ENCODE data around the gene NABP2. TPM values are rescaled to one million over a fixed set of nuclear protein-coding genes. Genes with fewer than 3 reads are reported as not detected.
"Not testable (repeated sequence)": the region's sequence is repeated elsewhere in the genome, so short reads cannot be mapped to it uniquely, and the experiment has no call there.

The NABP2 gene
- total RNA-seq, 1 experiment from 2014 or later, result 50.4 TPM

DNA sequence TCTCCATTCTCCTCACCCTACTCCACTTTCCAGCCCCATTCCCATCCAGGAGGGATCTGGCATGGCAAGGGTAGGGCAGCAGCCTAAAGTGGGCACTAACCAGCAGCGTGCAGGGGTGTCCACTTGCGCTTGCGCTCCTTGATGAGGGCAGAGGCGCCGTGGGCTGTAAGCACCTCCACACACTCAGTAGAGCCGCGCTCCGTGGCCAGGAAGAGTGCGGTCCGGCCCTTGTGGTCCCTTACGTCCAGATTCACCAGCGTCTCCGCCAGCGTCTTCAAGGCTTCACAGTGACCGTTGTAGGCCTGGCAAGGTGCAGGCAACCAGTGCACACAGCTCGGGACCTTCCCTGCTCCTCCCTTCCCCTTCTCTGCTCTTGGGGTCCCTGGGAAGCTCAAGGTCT lies 23.8 kb downstream of the NABP2 start:
- Histone ChIP-seq H3K4me3 (ENCODE audit: insufficient read depth, low read depth, low read length) (no peak overlapping the region), H3K27me3 (ENCODE audit: control insufficient read depth, insufficient read depth, low read length) (no peaks in the 10 kb centered on the region), H3K36me3 (replicated peaks; ENCODE audit: control insufficient read depth, insufficient read depth, low read length) (peaks cover 60% of the 10 kb centered on the region)
- no peak for DNase-seq

DNA sequence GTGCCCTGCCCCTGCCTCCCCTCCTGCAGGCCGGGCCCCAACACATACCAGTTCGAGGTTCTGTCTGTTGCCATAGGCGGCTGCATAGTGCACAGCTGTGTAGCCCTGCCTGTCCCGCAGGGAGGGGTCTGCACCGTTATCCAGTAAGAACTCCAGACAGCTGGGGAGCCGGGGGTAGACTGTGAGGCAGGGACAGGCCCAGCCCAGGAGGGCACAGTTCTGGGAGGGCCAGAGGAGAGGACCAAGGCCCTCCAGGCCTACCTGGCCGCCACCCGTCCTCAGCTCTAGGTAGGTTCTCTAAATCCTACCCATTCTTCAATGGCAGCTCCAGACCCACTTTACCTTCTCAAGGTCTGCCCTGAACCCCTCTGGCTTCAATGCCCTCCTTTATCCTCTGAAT lies 24.6 kb downstream of the NABP2 start:
- H3K4me3 ChIP-seq (ENCODE audit: insufficient read depth, low read depth, low read length), result no peak overlapping the region
- no peak for DNase-seq
- H3K36me3 ChIP-seq (replicated peaks; ENCODE audit: control insufficient read depth, insufficient read depth, low read length), result peaks cover 61% of the 10 kb centered on the region
- no peaks in the 10 kb centered on the region for H3K27me3 ChIP-seq (ENCODE audit: control insufficient read depth, insufficient read depth, low read length)

DNA sequence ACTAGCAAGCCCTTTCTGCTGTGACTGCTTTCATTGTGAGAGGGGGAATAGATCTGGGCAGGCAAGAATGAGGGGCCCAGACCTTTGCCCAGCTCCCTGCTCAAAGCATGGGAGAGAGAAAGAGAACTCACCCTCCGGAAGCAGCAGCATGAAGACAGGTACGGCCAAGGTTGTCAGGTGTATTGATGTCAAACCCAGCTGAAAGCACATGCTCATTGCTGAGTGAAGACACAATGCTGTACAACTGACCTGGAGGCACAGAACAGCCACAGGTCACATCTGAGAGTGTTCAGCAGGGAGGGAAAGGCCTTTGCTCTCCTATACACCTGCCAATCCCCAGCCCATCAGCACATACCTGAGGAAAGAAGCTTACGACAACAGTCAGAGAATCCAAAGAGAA lies 28.5 kb downstream of the NABP2 start:
- DNase-seq, result peak; percentile 8
- Histone ChIP-seq H3K27me3 (ENCODE audit: control insufficient read depth, insufficient read depth, low read length) (no peaks in the 10 kb centered on the region), H3K36me3 (replicated peaks; ENCODE audit: control insufficient read depth, insufficient read depth, low read length) (peaks cover 64% of the 10 kb centered on the region), H3K4me3 (ENCODE audit: insufficient read depth, low read depth, low read length) (no peak overlapping the region)

DNA sequence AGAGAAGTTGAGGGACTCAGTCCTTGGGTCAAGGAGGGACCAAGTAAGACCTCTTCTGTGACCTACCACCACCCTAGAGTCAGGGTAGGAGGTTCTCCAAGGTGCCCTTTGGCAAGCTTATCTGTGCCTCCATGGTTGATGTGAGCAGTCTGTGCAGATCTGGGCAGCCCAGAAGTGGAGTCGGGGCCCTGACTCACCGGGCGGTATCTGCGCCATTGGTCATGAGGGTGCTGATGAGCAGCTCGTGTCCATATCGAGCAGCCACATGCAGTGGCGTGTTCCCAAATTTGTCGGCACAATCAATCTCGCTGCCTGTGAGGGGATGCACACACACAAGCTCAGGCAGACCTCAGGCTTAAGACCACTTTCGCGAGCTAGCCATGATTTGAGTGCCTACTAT lies 28.9 kb downstream of the NABP2 start:
- peak; percentile 10 for DNase-seq
- Histone ChIP-seq H3K4me3 (ENCODE audit: insufficient read depth, low read depth, low read length) (no peak overlapping the region), H3K36me3 (replicated peaks; ENCODE audit: control insufficient read depth, insufficient read depth, low read length) (peaks cover 60% of the 10 kb centered on the region), H3K27me3 (ENCODE audit: control insufficient read depth, insufficient read depth, low read length) (no peaks in the 10 kb centered on the region)

DNA sequence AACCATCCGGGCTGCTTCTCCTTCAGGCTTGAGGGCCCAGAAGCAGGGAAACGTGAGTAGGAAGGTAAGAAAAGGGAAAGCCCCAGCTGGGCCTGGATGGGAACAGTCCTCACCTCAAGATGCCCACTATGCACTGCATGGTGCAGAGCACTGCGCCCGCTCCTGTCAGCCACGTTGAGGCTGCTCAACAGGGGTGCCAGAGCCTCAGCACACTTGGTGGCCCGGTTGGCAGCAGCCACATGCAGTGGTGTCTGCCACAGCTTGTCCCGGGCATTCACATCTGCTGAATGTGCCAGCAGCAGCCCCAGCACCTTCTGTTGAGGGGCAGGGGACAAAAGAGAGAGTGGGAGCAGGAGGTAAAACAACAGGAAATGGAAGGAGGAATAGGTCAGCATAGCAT lies 31.5 kb downstream of the NABP2 start:
- no peaks in the 10 kb centered on the region for H3K27me3 ChIP-seq (ENCODE audit: control insufficient read depth, insufficient read depth, low read length)
- peaks cover 48% of the 10 kb centered on the region for H3K36me3 ChIP-seq (replicated peaks; ENCODE audit: control insufficient read depth, insufficient read depth, low read length)
- no peak overlapping the region for H3K4me3 ChIP-seq (ENCODE audit: insufficient read depth, low read depth, low read length)
- DNase-seq, result peak; percentile 13

DNA sequence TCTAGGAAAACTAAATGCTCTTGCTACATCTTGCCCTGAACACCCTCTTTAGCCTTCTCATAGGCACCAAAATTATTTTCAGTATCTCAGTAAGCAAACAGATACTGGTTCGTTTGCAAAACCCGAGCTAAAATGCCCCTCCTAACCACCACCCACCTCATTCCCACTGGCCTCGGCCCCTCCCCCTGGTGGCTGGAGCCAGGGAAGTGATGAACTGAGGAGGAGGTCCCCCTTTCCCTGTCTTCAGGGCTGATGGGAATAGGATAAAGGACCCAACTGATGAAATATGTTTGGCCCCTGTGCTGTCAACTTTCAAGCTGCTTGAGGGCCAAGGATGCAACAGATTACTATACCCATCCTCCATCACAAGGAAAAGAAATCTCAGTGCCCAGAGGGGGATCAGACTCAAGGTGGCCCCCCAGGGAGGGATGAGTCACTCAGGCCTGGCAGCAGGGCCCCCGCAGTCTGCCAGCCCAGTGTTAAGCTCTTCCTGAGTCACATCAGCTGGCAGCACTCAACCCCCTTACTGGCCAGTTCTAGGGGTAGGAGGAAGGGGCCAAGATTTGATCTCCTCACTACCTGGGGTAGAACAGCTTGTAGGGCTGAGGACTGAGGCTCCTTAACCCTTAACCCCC lies 32.3 kb downstream of the NABP2 start:
- Histone ChIP-seq H3K4me3 (ENCODE audit: insufficient read depth, low read depth, low read length) (no peak overlapping the region), H3K27me3 (ENCODE audit: control insufficient read depth, insufficient read depth, low read length) (no peaks in the 10 kb centered on the region), H3K36me3 (replicated peaks; ENCODE audit: control insufficient read depth, insufficient read depth, low read length) (peaks cover 47% of the 10 kb centered on the region)
- peak; percentile 87 for DNase-seq

DNA sequence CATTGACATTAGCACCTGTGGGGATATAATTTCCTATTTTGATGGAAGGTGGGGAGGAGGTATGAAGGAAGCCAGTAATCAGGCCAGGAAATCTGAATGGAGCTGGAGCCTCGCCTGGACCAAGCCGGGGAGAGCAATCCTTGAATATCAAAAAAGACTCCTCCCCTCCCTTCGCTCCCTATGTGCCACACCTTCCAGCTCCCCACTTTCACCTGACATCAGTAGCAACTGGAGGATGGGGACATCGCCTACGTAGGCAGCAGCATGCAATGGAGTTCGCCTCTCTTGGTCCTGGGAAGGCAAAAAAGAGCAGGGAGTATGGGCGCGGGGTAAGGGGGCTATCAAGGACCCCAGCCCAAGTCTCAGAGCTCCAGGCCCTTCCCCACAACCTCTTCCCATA lies 32.9 kb downstream of the NABP2 start:
- Histone ChIP-seq H3K4me3 (ENCODE audit: insufficient read depth, low read depth, low read length) (peak overlapping the region; percentile 90), H3K36me3 (replicated peaks; ENCODE audit: control insufficient read depth, insufficient read depth, low read length) (peaks cover 42% of the 10 kb centered on the region), H3K27me3 (ENCODE audit: control insufficient read depth, insufficient read depth, low read length) (no peaks in the 10 kb centered on the region)
- DNase-seq, result no peak

DNA sequence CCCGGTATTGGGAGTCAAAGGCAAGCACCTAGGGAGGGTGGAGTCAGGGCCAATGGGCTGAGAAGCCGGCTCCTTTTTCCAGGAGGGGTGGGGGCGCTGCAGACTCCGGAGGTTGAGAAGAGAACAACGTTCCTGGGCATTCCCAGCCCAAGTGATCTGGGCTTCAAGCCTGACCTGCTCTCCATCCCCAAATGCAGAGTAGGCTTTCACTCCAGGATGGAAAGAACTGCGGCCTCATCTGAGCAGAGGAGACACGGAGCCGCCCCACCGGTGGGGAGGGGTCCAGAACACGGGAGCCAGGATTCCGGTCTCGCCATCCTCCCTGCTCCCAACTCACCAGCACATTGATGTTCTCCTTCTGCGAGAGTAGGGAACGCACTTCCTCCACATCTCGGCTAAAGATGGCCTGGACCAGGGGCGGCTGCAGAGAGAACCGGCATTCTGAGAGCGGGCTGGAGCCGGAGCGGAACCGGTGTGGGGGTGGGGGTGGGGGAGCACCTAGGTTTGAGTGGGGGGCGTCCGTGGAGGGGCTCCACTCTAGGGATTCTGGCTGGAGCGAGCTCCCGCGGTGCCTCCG lies 33.4 kb downstream of the NABP2 start:
- peak; percentile 93 for DNase-seq
- Histone ChIP-seq H3K27me3 (ENCODE audit: control insufficient read depth, insufficient read depth, low read length) (no peaks in the 10 kb centered on the region), H3K36me3 (replicated peaks; ENCODE audit: control insufficient read depth, insufficient read depth, low read length) (peaks cover 38% of the 10 kb centered on the region), H3K4me3 (ENCODE audit: insufficient read depth, low read depth, low read length) (peak overlapping the region; percentile 90)

DNA sequence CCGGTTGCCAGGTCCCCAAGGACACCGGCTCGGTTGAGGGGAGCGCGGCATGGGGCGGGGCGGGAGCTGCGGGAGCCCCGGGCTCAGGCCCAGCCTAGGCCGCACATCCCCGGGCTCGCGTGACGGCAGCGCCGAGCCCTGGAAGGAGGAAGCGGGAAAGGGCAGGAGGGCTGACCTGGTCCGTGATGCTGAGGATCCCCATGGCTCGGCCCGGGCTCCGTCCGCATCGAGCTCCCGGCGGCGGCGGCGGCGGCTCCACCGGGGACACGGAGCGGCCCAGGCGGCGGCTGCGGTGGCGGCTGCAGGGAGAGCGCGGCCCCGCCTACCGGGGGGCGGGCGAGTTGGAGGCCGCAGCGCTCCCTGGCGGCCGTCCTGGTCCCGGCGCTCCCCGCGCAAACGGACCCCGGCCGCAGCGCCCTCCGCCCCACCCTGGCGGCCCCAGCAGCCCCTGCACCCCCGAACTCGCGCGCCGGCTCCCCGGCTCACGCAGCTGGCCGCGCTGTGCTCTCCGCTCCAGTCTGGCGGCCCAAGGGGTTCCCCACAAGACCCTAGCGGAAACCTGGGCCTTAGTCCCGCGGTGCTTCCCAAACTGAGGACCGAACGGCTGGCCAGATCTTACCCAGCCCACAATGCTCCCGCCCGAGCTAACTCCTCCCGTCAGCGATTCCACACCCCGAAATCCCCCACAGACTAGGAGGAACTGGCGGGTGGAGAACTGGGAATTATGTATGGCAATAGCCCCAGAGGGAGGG lies 34.1 kb downstream of the NABP2 start, which contains the start of gene ANKRD52:
ANKRD52 (minus strand) TSS at position 317 of the 752 bp plus-strand sequence; CDS start at position 202, 115 bp downstream.
- DNase-seq, result peak; percentile 99
- Histone ChIP-seq H3K27me3 (ENCODE audit: control insufficient read depth, insufficient read depth, low read length) (no peaks in the 10 kb centered on the region), H3K4me3 (ENCODE audit: insufficient read depth, low read depth, low read length) (peak within 1 kb of the TSS; percentile 90), H3K36me3 (replicated peaks; ENCODE audit: control insufficient read depth, insufficient read depth, low read length) (peaks cover 32% of the 10 kb centered on the region)

DNA sequence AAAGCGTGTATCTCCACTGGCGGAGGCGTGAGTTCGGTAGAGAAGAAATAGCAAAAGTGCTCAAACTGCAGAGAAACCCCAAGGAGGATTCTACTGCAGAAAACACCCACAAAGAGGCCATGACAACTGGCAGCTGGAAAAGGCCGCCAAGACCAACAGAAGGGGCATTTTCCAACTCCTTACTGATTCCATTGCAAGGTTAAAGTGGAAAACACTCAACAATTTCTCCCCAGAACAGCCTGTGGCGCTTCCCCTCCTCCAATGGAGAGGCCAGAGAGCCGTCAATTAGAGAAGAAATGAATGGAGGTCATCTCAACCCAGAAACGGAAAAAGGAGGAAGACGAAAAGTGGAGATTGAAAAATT lies 34.7 kb downstream of the NABP2 start:
- H3K4me3 ChIP-seq (ENCODE audit: insufficient read depth, low read depth, low read length), result peak overlapping the region; percentile 76
- H3K36me3 ChIP-seq (replicated peaks; ENCODE audit: control insufficient read depth, insufficient read depth, low read length), result peaks cover 26% of the 10 kb centered on the region
- no peak for DNase-seq
- H3K27me3 ChIP-seq (ENCODE audit: control insufficient read depth, insufficient read depth, low read length), result no peaks in the 10 kb centered on the region

DNA sequence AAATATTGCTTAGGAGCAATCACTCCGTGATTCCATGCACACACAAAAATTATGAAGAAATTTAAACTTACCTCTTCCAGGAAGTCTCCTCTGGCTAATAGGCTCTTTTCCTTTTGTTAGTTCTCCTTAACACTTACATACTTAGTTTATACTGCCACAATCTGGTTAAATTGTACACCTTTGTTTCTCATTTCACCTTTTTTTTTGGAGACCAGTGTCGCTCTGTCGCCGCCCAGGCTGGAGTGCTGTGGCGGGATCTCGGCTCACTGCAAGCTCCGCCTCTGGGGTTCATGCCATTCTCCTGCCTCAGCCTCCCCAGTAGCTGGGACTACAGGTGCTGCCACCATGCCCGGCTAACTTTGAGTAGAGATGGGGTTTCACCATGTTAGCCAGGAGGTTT lies 36.2 kb downstream of the NABP2 start:
- H3K27me3 ChIP-seq (ENCODE audit: control insufficient read depth, insufficient read depth, low read length), result no peaks in the 10 kb centered on the region
- H3K36me3 ChIP-seq (replicated peaks; ENCODE audit: control insufficient read depth, insufficient read depth, low read length), result peaks cover 14% of the 10 kb centered on the region
- DNase-seq, result no peak
- no peak overlapping the region for H3K4me3 ChIP-seq (ENCODE audit: insufficient read depth, low read depth, low read length)

DNA sequence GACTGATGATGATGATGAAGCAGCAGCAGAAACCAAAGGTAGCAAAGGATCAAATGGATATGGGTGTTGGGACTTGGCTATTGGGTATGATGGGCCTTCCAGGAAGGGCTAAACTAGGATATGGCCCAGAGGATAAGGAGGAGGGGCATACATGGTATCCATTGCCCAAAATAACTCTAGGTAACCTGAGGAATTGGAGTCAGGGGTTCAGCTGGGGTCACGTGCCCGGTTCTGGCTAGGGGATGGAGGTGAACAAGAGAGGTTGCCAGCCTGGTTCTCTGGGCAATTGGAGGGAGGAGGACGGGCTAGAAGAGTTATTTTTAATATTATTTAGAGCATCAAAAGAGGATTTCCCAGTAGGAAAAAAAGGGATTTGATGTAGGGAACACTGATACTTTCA lies 36.8 kb downstream of the NABP2 start:
- Histone ChIP-seq H3K36me3 (replicated peaks; ENCODE audit: control insufficient read depth, insufficient read depth, low read length) (peaks cover 8% of the 10 kb centered on the region), H3K4me3 (ENCODE audit: insufficient read depth, low read depth, low read length) (no peak overlapping the region), H3K27me3 (ENCODE audit: control insufficient read depth, insufficient read depth, low read length) (no peaks in the 10 kb centered on the region)
- no peak for DNase-seq

DNA sequence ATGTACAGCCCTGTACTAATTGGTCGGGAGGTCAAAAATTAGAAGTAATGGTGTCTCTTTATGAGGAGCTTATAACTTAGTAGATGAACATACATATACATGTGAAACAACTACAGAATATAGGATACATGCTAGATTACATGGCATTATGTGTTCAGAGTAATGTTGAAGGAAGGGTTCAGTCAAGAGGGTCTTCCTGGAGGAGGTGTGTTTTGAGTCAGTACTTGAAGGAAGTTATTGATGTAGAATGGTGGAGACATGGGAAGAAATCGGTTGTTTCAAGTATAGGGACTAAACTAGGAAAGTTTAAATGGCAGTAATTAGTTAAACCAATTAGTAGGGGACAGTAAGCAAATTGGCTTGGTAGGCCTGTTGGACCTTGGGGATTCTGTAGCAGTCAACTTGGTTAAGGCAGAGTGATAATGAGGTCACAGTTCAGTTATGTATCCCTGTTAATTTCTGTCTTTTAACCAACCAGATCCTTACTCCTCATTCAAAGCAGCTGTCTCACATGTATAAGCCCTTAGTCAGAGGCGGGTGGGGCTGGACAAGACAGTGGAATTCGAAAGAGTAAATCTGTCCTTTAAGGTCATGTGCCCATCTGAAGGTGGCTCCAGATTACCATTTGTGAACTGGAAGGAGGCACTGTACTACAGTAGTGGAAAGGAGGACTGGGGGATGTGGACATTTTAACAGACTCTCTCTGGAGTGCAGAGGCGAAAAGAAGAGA lies 37.5 kb downstream of the NABP2 start:
- Histone ChIP-seq H3K27me3 (ENCODE audit: control insufficient read depth, insufficient read depth, low read length) (no peaks in the 10 kb centered on the region), H3K4me3 (ENCODE audit: insufficient read depth, low read depth, low read length) (no peak overlapping the region), H3K36me3 (replicated peaks; ENCODE audit: control insufficient read depth, insufficient read depth, low read length) (peaks cover 1% of the 10 kb centered on the region)
- DNase-seq, result no peak

DNA sequence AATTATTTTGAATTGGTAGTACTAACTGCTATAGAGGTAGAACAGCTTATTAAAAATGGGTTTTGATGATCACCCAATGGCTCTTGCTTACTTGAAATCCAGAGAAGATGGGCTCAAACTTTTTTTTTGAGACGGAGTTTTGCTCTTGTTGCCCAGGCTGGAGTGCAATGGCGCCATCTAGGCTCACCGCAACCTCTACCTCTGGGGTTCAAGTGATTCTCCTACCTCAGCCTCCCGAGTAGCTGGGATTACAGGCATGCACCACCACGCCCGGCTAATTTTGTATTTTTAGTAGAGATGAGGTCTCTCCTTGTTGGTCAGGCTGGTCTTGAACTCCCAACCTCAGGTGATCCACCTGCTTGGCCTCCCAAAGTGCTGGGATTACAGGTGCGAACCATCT lies 38.8 kb downstream of the NABP2 start:
- not testable (repeated sequence) for H3K4me3 ChIP-seq (ENCODE audit: insufficient read depth, low read depth, low read length); DNase-seq; H3K36me3 ChIP-seq (replicated peaks; ENCODE audit: control insufficient read depth, insufficient read depth, low read length); H3K27me3 ChIP-seq (ENCODE audit: control insufficient read depth, insufficient read depth, low read length)
